SK-N-SH treated with all-trans-retinoic acid at 6 μM for 48 hours (cell line): ENCODE measurements around the gene DUOX2.

ENCODE experiments used
- ATAC-seq: fragments of 200-7000 bp; cut with Tn5 transposase; 3 replicates; pipeline ENCODE4 v1.9.1; 2020; ENCODE audit warnings: mild to moderate bottlenecking, moderate library complexity
- ARNTL ChIP-seq: fragments of 450-650 bp; formaldehyde crosslinking; IDR thresholded peaks from 2 replicates; pipeline ENCODE4 v1.5.0; 2020; ENCODE audit warnings: low read depth, mild to moderate bottlenecking, moderate library complexity, borderline replicate concordance
- BACH2 ChIP-seq: fragments of 250-450 bp; sonication (Bioruptor Pico); IDR thresholded peaks from 2 replicates; pipeline ENCODE4 v1.9.0; 2021; ENCODE audit warnings: mild to moderate bottlenecking, borderline replicate concordance
- CSDC2 ChIP-seq: fragments of 250-450 bp; sonication (Bioruptor Pico); IDR thresholded peaks from 2 replicates; pipeline ENCODE4 v1.5.0; 2020; ENCODE audit warnings: mild to moderate bottlenecking, moderate library complexity
- ESRRG ChIP-seq: fragments of 250-450 bp; sonication (Bioruptor Pico); IDR thresholded peaks from 2 replicates; pipeline ENCODE4 v1.6.1; 2021; ENCODE audit warnings: mild to moderate bottlenecking
- GLIS3 ChIP-seq: fragments of 250-450 bp; sonication (Bioruptor Pico); IDR thresholded peaks from 2 replicates; pipeline ENCODE4 v1.5.0; 2020; ENCODE audit warnings: mild to moderate bottlenecking, moderate library complexity
- ISL1 ChIP-seq: fragments of 250-450 bp; sonication (Bioruptor Pico); IDR thresholded peaks from 2 replicates; pipeline ENCODE4 v2.1.2; 2022; ENCODE audit warnings: mild to moderate bottlenecking, moderate library complexity
- OSR1 ChIP-seq: fragments of 250-450 bp; sonication (Bioruptor Pico); IDR thresholded peaks from 2 replicates; pipeline ENCODE4 v1.8.0; 2022; ENCODE audit warnings: moderate library complexity, mild to moderate bottlenecking, inconsistent platforms
- PPARA ChIP-seq: fragments of 250-450 bp; sonication (Bioruptor Pico); IDR thresholded peaks from 2 replicates; pipeline ENCODE4 v1.5.0; 2020; ENCODE audit warnings: mild to moderate bottlenecking, borderline replicate concordance
- RARB ChIP-seq: fragments of 250-450 bp; sonication (Bioruptor Pico); IDR thresholded peaks from 2 replicates; pipeline ENCODE4 v1.8.0; 2021; ENCODE audit warnings: mild to moderate bottlenecking, moderate library complexity
- SNAI2 ChIP-seq: fragments of 250-450 bp; sonication (Bioruptor Pico); IDR thresholded peaks from 2 replicates; pipeline ENCODE4 v1.5.0; 2020; ENCODE audit warnings: mild to moderate bottlenecking, moderate library complexity
- TCF4 ChIP-seq: fragments of 250-450 bp; sonication (Bioruptor Pico); IDR thresholded peaks from 2 replicates; pipeline ENCODE4 v1.8.0; 2021; ENCODE audit warnings: mild to moderate bottlenecking, moderate library complexity, borderline replicate concordance
- TOX ChIP-seq: fragments of 250-450 bp; sonication (Bioruptor Pico); IDR thresholded peaks from 2 replicates; pipeline ENCODE4 v1.8.0; 2021; ENCODE audit warnings: mild to moderate bottlenecking, moderate library complexity, borderline replicate concordance
- ZC3H10 ChIP-seq: fragments of 250-450 bp; sonication (Bioruptor Pico); IDR thresholded peaks from 2 replicates; pipeline ENCODE4 v1.5.1; 2021; ENCODE audit warnings: mild to moderate bottlenecking, moderate library complexity
- ZFP3 ChIP-seq: fragments of 250-450 bp; sonication (Bioruptor Pico); IDR thresholded peaks from 2 replicates; pipeline ENCODE4 v1.5.0; 2020; ENCODE audit warnings: mild to moderate bottlenecking, moderate library complexity
- ZNF565 ChIP-seq: fragments of 450-650 bp; formaldehyde crosslinking; conservative IDR thresholded peaks from 2 replicates; pipeline ENCODE4 v1.5.0; 2020; ENCODE audit warnings: low read depth, mild to moderate bottlenecking, moderate library complexity
- ZNF70 ChIP-seq: fragments of 450-650 bp; formaldehyde crosslinking; IDR thresholded peaks from 2 replicates; pipeline ENCODE4 v1.5.0; 2020; ENCODE audit warnings: mild to moderate bottlenecking, moderate library complexity
- ZNF8 ChIP-seq: fragments of 450-650 bp; formaldehyde crosslinking; IDR thresholded peaks from 2 replicates; pipeline ENCODE4 v1.5.0; 2020; ENCODE audit warnings: mild to moderate bottlenecking, moderate library complexity
- TF ChIP-seq, protein P1 (sequence below): fragments of 250-450 bp; sonication (Bioruptor Pico); IDR thresholded peaks from 2 replicates; pipeline ENCODE4 v1.5.1; 2021; ENCODE audit warnings: mild to moderate bottlenecking, moderate library complexity
- TF ChIP-seq, protein P2 (sequence below): fragments of 250-450 bp; sonication (Bioruptor Pico); IDR thresholded peaks from 2 replicates; pipeline ENCODE4 v1.8.0; 2021; ENCODE audit warnings: low read depth, mild to moderate bottlenecking, moderate library complexity, borderline replicate concordance
- TF ChIP-seq, protein P3 (sequence below): fragments of 250-450 bp; sonication (Bioruptor Pico); IDR thresholded peaks from 2 replicates; pipeline ENCODE4 v1.5.0; 2020; ENCODE audit warnings: mild to moderate bottlenecking, moderate library complexity
- TF ChIP-seq, protein P4 (sequence below): fragments of 250-450 bp; sonication (Bioruptor Pico); IDR thresholded peaks from 2 replicates; pipeline ENCODE4 v1.8.0; 2020; ENCODE audit warnings: mild to moderate bottlenecking, moderate library complexity, borderline replicate concordance
- TF ChIP-seq, protein P5 (sequence below): fragments of 250-450 bp; sonication (Bioruptor Pico); IDR thresholded peaks from 2 replicates; pipeline ENCODE4 v1.5.1; 2020; ENCODE audit warnings: low read depth, mild to moderate bottlenecking, moderate library complexity

The DUOX2 gene

DNA sequence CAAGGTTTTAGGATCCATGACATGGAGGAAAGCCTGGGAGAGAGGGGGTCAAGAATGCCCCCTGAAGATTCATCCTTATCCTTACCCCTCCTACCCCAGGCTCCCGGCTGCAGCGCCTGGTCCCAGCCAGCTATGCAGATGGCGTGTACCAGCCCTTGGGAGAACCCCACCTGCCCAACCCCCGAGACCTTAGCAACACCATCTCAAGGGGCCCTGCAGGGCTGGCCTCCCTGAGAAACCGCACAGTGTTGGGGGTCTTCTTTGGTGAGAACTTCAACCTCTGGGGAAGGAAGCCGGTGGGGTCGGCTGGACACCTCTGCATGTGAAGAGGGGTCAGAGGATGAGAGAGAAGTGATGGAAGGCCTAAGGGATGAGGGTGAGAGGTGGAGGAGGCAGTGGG lies 20.1 kb upstream of the DUOX2 start:
- no peak for ATAC-seq
- TF ChIP-seq, protein P1, sequence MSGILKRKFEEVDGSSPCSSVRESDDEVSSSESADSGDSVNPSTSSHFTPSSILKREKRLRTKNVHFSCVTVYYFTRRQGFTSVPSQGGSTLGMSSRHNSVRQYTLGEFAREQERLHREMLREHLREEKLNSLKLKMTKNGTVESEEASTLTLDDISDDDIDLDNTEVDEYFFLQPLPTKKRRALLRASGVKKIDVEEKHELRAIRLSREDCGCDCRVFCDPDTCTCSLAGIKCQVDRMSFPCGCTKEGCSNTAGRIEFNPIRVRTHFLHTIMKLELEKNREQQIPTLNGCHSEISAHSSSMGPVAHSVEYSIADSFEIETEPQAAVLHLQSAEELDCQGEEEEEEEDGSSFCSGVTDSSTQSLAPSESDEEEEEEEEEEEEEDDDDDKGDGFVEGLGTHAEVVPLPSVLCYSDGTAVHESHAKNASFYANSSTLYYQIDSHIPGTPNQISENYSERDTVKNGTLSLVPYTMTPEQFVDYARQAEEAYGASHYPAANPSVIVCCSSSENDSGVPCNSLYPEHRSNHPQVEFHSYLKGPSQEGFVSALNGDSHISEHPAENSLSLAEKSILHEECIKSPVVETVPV (CRISPR knock-in tag): no peak
- TF ChIP-seq TCF4 (CRISPR knock-in tag) (no peak), ZC3H10 (CRISPR knock-in tag) (no peak), GLIS3 (CRISPR knock-in tag) (no peak), ISL1 (CRISPR knock-in tag) (no peak), TOX (no peak), CSDC2 (CRISPR knock-in tag) (no peak), ZNF565 (CRISPR knock-in tag) (no peak), BACH2 (CRISPR knock-in tag) (no peak), ZNF8 (CRISPR knock-in tag) (no peak), ARNTL (CRISPR knock-in tag) (no peak), ZFP3 (CRISPR knock-in tag) (no peak), PPARA (no peak), SNAI2 (CRISPR knock-in tag) (no peak), ESRRG (no peak), OSR1 (no peak)
- TF ChIP-seq, protein P2, sequence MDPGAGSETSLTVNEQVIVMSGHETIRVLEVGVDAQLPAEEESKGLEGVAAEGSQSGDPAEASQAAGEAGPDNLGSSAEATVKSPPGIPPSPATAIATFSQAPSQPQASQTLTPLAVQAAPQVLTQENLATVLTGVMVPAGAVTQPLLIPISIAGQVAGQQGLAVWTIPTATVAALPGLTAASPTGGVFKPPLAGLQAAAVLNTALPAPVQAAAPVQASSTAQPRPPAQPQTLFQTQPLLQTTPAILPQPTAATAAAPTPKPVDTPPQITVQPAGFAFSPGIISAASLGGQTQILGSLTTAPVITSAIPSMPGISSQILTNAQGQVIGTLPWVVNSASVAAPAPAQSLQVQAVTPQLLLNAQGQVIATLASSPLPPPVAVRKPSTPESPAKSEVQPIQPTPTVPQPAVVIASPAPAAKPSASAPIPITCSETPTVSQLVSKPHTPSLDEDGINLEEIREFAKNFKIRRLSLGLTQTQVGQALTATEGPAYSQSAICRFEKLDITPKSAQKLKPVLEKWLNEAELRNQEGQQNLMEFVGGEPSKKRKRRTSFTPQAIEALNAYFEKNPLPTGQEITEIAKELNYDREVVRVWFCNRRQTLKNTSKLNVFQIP (CRISPR knock-in tag): no peak
- TF ChIP-seq, protein P3, sequence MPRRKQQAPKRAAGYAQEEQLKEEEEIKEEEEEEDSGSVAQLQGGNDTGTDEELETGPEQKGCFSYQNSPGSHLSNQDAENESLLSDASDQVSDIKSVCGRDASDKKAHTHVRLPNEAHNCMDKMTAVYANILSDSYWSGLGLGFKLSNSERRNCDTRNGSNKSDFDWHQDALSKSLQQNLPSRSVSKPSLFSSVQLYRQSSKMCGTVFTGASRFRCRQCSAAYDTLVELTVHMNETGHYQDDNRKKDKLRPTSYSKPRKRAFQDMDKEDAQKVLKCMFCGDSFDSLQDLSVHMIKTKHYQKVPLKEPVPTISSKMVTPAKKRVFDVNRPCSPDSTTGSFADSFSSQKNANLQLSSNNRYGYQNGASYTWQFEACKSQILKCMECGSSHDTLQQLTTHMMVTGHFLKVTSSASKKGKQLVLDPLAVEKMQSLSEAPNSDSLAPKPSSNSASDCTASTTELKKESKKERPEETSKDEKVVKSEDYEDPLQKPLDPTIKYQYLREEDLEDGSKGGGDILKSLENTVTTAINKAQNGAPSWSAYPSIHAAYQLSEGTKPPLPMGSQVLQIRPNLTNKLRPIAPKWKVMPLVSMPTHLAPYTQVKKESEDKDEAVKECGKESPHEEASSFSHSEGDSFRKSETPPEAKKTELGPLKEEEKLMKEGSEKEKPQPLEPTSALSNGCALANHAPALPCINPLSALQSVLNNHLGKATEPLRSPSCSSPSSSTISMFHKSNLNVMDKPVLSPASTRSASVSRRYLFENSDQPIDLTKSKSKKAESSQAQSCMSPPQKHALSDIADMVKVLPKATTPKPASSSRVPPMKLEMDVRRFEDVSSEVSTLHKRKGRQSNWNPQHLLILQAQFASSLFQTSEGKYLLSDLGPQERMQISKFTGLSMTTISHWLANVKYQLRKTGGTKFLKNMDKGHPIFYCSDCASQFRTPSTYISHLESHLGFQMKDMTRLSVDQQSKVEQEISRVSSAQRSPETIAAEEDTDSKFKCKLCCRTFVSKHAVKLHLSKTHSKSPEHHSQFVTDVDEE (CRISPR knock-in tag): no peak
- TF ChIP-seq, protein P4, sequence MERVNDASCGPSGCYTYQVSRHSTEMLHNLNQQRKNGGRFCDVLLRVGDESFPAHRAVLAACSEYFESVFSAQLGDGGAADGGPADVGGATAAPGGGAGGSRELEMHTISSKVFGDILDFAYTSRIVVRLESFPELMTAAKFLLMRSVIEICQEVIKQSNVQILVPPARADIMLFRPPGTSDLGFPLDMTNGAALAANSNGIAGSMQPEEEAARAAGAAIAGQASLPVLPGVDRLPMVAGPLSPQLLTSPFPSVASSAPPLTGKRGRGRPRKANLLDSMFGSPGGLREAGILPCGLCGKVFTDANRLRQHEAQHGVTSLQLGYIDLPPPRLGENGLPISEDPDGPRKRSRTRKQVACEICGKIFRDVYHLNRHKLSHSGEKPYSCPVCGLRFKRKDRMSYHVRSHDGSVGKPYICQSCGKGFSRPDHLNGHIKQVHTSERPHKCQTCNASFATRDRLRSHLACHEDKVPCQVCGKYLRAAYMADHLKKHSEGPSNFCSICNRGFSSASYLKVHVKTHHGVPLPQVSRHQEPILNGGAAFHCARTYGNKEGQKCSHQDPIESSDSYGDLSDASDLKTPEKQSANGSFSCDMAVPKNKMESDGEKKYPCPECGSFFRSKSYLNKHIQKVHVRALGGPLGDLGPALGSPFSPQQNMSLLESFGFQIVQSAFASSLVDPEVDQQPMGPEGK (CRISPR knock-in tag): no peak
- TF ChIP-seq, protein P5, sequence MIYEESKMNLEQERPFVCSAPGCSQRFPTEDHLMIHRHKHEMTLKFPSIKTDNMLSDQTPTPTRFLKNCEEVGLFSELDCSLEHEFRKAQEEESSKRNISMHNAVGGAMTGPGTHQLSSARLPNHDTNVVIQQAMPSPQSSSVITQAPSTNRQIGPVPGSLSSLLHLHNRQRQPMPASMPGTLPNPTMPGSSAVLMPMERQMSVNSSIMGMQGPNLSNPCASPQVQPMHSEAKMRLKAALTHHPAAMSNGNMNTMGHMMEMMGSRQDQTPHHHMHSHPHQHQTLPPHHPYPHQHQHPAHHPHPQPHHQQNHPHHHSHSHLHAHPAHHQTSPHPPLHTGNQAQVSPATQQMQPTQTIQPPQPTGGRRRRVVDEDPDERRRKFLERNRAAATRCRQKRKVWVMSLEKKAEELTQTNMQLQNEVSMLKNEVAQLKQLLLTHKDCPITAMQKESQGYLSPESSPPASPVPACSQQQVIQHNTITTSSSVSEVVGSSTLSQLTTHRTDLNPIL (CRISPR knock-in tag): no peak

DNA sequence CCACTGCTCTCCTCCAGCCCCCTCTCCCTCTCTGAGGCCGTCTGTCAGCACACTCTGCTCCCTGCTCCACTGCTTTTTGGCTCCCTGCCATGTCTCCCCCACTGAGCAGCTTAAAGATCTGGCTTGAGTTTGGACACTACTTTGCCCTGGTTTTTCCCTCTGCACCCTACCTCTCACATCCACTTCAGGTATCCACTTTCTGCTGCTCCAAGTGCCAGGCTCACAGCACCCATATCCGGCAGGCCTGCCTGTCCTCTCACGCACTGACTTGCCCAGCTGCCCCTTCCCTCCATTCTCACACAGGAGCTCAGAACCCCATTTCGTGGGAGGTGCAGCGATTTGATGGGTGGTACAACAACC lies 19.6 kb upstream of the DUOX2 start:
- ATAC-seq: peak; percentile 17; the same call in 1 of the 3 replicates
- TF ChIP-seq OSR1 (no peak), ZNF8 (CRISPR knock-in tag) (no peak), ZNF565 (CRISPR knock-in tag) (no peak), ISL1 (CRISPR knock-in tag) (no peak), CSDC2 (CRISPR knock-in tag) (no peak), ZNF70 (no peak), SNAI2 (CRISPR knock-in tag) (no peak), RARB (CRISPR knock-in tag) (no peak), TOX (no peak), ESRRG (no peak)
- TF ChIP-seq, protein P5 (CRISPR knock-in tag): no peak
